ENCODE data around the gene MAX.

DNA sequence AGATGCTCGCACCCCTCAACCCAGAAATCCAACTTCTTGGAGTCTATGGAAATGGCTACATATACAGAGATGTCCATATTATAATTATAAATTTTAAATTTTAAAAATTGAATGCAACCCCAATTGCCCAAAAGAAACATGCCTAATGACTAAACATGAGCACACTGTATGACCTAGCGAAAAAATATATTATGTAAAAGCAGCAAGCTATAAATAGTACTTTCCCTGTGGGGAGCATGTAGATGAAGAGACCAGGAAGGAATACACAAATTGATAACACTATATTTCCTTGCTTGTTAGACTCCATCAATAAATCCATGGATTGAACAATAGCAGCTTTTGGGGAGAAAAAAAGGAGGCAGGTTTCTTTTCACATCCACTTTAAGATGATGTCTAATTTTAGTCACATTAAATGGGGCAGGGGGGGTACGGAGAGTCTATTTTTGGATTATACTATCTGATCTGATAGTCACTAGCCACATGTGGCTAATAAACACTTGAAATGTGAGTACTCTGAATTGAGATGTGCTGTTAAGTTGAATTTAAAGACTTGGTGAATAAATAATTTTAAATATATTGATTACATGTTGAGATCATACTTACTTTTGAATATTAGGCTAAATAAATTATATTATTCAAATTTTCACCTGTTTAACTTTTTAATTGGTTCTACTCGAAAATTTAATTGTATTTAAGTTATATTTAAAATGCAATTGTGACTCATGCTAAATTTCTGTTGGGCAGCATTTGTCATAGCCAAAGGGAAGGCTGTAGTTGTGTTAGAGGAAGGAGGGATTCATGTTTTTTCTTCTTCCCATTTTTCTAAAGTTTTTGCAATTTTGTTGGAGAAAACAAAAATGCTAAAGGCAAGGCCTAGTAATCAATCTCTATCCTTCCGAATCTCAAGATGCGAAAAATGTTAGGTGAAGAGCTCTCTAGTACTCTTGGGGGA lies 17.5 kb downstream of the MAX start:
- TF ChIP-seq, protein P1, sequence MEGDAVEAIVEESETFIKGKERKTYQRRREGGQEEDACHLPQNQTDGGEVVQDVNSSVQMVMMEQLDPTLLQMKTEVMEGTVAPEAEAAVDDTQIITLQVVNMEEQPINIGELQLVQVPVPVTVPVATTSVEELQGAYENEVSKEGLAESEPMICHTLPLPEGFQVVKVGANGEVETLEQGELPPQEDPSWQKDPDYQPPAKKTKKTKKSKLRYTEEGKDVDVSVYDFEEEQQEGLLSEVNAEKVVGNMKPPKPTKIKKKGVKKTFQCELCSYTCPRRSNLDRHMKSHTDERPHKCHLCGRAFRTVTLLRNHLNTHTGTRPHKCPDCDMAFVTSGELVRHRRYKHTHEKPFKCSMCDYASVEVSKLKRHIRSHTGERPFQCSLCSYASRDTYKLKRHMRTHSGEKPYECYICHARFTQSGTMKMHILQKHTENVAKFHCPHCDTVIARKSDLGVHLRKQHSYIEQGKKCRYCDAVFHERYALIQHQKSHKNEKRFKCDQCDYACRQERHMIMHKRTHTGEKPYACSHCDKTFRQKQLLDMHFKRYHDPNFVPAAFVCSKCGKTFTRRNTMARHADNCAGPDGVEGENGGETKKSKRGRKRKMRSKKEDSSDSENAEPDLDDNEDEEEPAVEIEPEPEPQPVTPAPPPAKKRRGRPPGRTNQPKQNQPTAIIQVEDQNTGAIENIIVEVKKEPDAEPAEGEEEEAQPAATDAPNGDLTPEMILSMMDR (conservative IDR thresholded peaks at IDR 0.05 in 1 of 2, IDR thresholded peaks at IDR 0.05 in 1 of 2; ENCODE audit: low read depth in 1 of 2, low read length in 2 of 2): no peak
- TF ChIP-seq EZH2 (IDR thresholded peaks at IDR 0.05; ENCODE audit: low read length, missing control alignments): no peak

All from fibroblast of lung (primary cell).